Bronchial epithelial cell (primary cell): ENCODE results near the gene PRG2. TPM values are rescaled to one million over a fixed set of nuclear protein-coding genes. Genes with fewer than 3 reads are reported as not detected.

ENCODE experiments used
- DNase-seq: peaks from one replicate; pipeline ENCODE4 v3.0.0-alpha.2; 2010; ENCODE audit warnings: low read depth
- FAIRE-seq: peaks from 2 replicates; lab custom pipeline; 2011; peaks lifted over from hg19 to GRCh38; lab: Jason Lieb, UNC
- H3K27me3 ChIP-seq: 2 replicates; pipeline ENCODE4 v1.5.1; 2011; ENCODE audit warnings: low read length; ENCODE audit not compliant: control insufficient read depth, insufficient read depth
- H3K36me3 ChIP-seq: 2 replicates; pipeline ENCODE4 v1.5.1; 2011; ENCODE audit warnings: low read length; ENCODE audit not compliant: control insufficient read depth, insufficient read depth
- H3K4me3 ChIP-seq: 2 replicates; pipeline ENCODE4 v1.5.1; 2011; ENCODE audit warnings: mild to moderate bottlenecking, low read depth, low read length, control low read depth
- CTCF ChIP-seq: IDR thresholded peaks from 2 replicates; pipeline ENCODE4 v1.5.1; 2011; ENCODE audit warnings: mild to moderate bottlenecking, moderate library complexity, low read length, control low read depth, inconsistent platforms; ENCODE audit not compliant: insufficient read depth, severe bottlenecking
- total RNA-seq: library from RNA; depleted of rRNA; stranded (reverse); fragments of >200 nt; gene quantifications from 2 replicates; pipeline ENCODE4 v1.2.1, GENCODE V29; 2014

Gene PRG2
- total RNA-seq, 1 donor from 2014 or later: under 0.01 TPM

- H3K27me3 ChIP-seq: no peaks in the 10 kb centered on the region
- H3K4me3 ChIP-seq: no peak overlapping the region
- FAIRE-seq (no peak), DNase-seq (no peak)
- no peaks in the 10 kb centered on the region for H3K36me3 ChIP-seq
- TF ChIP-seq CTCF: no peak
Measured at GRCh38 chr11:57353852-57354251, 36.6 kb downstream of the PRG2 start.

GRCh38 chr11:57353446-57353845 is 37.0 kb downstream of the PRG2 start:
- Histone ChIP-seq H3K36me3 (no peaks in the 10 kb centered on the region), H3K27me3 (no peaks in the 10 kb centered on the region), H3K4me3 (no peak overlapping the region)
- no peak for TF ChIP-seq CTCF
- FAIRE-seq (no peak), DNase-seq (no peak)

GRCh38 chr11:57353036-57353435 is 37.4 kb downstream of the PRG2 start:
- FAIRE-seq (no peak), DNase-seq (no peak)
- no peaks in the 10 kb centered on the region for H3K27me3 ChIP-seq
- no peak overlapping the region for H3K4me3 ChIP-seq
- TF ChIP-seq CTCF: no peak
- H3K36me3 ChIP-seq: no peaks in the 10 kb centered on the region

GRCh38 chr11:57349491-57350274 is 40.8 kb downstream of the PRG2 start:
- Histone ChIP-seq H3K36me3 (no peaks in the 10 kb centered on the region), H3K4me3 (no peak overlapping the region), H3K27me3 (no peaks in the 10 kb centered on the region)
- FAIRE-seq (no peak), DNase-seq (no peak)
- peak; percentile 94 for TF ChIP-seq CTCF

- FAIRE-seq (no peak), DNase-seq (no peak)
- Histone ChIP-seq H3K36me3 (no peaks in the 10 kb centered on the region), H3K4me3 (no peak overlapping the region), H3K27me3 (no peaks in the 10 kb centered on the region)
- TF ChIP-seq CTCF: no peak
Measured at GRCh38 chr11:57348636-57349313, 41.7 kb downstream of the PRG2 start.

GRCh38 chr11:57348052-57348451 is 42.4 kb downstream of the PRG2 start:
- Histone ChIP-seq H3K36me3 (no peaks in the 10 kb centered on the region), H3K27me3 (no peaks in the 10 kb centered on the region), H3K4me3 (no peak overlapping the region)
- DNase-seq (no peak), FAIRE-seq (no peak)
- no peak for TF ChIP-seq CTCF
